ENCODE data around the gene SUPT7L. TPM values are rescaled to one million over a fixed set of nuclear protein-coding genes. Genes with fewer than 3 reads are reported as not detected.

Gene SUPT7L, protein sequence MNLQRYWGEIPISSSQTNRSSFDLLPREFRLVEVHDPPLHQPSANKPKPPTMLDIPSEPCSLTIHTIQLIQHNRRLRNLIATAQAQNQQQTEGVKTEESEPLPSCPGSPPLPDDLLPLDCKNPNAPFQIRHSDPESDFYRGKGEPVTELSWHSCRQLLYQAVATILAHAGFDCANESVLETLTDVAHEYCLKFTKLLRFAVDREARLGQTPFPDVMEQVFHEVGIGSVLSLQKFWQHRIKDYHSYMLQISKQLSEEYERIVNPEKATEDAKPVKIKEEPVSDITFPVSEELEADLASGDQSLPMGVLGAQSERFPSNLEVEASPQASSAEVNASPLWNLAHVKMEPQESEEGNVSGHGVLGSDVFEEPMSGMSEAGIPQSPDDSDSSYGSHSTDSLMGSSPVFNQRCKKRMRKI
- 10 to 100 TPM; 17.1 to 25.0 (median 22.1) TPM for total RNA-seq
- polyA plus RNA-seq = 10 to 100 TPM; 17.1 to 33.8 (median 21.1) TPM
- long read RNA-seq, donor 1, full-length matches to known transcripts = 10 of 15 reads
- long read RNA-seq, donor 1, partial matches to known transcripts = 1 of 15 reads
- long read RNA-seq, donor 1, other reads (novel, unspliced or antisense) = 4 of 15 reads
- long read RNA-seq, donor 2, full-length matches to known transcripts = 17 of 22 reads
- long read RNA-seq, donor 2, partial matches to known transcripts = 3 of 22 reads
- long read RNA-seq, donor 2, other reads (novel, unspliced or antisense) = 2 of 22 reads

DNA sequence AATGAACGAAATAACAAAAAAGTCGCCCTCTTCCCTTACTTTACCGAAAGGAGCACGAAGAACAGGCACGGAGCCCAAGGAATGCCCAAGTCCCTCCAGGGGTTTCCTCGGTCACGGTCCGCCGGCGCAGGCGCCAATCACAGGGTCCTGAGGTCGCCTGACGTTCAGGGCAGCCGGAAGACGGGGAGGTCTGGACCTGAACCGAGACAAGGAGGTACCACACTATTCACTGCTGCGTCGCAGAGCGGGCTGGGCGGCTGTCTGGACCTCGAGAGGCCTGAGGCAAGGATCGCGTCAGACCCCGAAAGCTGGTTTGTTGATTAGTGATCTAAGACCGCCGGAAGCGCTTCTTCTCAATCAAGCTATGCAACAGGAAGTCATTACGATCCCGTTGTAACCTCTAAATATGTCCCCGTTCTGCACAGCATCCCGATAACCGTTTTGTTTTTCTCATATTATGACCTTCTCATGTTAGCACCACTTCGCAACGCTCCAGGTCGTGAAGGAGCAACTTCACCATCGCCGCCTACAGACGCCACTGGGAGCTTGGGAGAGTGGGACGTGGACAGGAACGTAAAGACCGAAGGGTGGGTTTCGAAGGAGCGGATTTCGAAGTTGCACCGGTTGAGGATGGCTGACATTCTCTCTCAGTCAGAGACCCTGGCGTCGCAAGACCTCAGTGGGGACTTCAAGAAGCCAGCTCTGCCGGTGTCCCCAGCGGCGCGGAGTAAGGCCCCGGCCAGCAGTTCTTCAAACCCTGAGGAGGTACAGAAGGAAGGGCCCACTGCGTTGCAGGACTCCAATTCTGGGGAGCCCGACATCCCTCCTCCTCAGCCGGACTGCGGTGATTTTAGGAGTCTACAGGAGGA is at the start of gene SUPT7L, which contains the start of gene SLC4A1AP:
TSS of gene SUPT7L (minus strand) at position 330 of the 869 bp plus-strand sequence. CDS start 1,422 bp downstream, outside the sequence.
TSS of gene SLC4A1AP (plus strand) at position 605 of the 869 bp plus-strand sequence. CDS start at position 631, 26 bp downstream.
- 0 to 1% (median 0%) methylated on average over 56 of the region's 56 CpGs for whole genome bisulfite sequencing, 3 donors
- Histone ChIP-seq H3K4me3 (peak within 1 kb of the TSS; percentile 97), H3K4me1 (peaks cover 34% of the 10 kb centered on the region), H3K27ac (peak within 1 kb of the TSS; percentile 89), H3K36me3 (ENCODE audit: insufficient read depth in 1 of 2, low read depth in 1 of 2) (peaks cover 7 to 71% of the 10 kb centered on the region in 2 donors), H3K9me3 (no peaks in the 10 kb centered on the region), H3K27me3 (ENCODE audit: insufficient read depth in 3 of 3, low read length in 2 of 3) (no peaks in the 10 kb centered on the region)
- peak; percentile 88 to 93 (median 90) for ATAC-seq
- intact Hi-C loops (cut with DNase I) = loop anchor here in 1 of 2 donors (5.0 kb wide), 1 partner anchor 36 kb away; the partner anchor contains the start of genes CCDC121 and GPN1
- TF ChIP-seq, protein P1, sequence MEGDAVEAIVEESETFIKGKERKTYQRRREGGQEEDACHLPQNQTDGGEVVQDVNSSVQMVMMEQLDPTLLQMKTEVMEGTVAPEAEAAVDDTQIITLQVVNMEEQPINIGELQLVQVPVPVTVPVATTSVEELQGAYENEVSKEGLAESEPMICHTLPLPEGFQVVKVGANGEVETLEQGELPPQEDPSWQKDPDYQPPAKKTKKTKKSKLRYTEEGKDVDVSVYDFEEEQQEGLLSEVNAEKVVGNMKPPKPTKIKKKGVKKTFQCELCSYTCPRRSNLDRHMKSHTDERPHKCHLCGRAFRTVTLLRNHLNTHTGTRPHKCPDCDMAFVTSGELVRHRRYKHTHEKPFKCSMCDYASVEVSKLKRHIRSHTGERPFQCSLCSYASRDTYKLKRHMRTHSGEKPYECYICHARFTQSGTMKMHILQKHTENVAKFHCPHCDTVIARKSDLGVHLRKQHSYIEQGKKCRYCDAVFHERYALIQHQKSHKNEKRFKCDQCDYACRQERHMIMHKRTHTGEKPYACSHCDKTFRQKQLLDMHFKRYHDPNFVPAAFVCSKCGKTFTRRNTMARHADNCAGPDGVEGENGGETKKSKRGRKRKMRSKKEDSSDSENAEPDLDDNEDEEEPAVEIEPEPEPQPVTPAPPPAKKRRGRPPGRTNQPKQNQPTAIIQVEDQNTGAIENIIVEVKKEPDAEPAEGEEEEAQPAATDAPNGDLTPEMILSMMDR (IDR thresholded peaks at IDR 0.05) = no peak
- DNase-seq = peak; percentile 78 to 87

DNA sequence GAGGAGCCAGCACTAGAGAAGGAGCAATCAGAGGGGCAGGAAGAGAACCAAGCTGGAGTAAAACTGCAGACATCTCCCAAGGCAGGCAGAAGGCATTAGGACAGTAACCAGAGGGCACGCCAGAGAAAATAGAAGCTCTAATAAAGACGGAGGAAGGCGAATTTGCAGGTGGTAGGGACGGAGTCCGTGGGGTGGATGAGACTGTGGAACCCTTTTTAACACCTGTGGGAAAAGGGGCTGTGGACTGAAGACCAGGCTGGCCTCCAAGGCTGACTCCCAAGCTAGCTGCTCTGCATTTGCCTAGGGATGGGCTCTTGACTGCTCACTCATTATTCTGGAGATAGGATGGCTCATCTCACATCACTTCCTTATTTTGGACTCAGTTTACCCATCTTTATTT is 49.8 kb upstream of the SUPT7L start:
- WGBS, 3 donors = 87 to 92% (median 92%) methylated on average over 5 of the region's 5 CpGs
- no peaks in the 10 kb centered on the region for H3K9me3 ChIP-seq
- H3K4me3 ChIP-seq = no peak overlapping the region
- peaks cover 13% of the 10 kb centered on the region for H3K4me1 ChIP-seq
- TF ChIP-seq, protein P1 (IDR thresholded peaks at IDR 0.05) = no peak
- DNase-seq (no peak), ATAC-seq (no peak)
- no peak overlapping the region for H3K27ac ChIP-seq
- no peaks in the 10 kb centered on the region for H3K27me3 ChIP-seq (ENCODE audit: insufficient read depth in 3 of 3, low read length in 2 of 3)
- intact Hi-C loops (cut with DNase I) = no loop called here
- no peaks in the 10 kb centered on the region for H3K36me3 ChIP-seq (ENCODE audit: insufficient read depth in 1 of 2, low read depth in 1 of 2)

- no peak for ATAC-seq
- Histone ChIP-seq H3K4me3 (no peak overlapping the region), H3K4me1 (peaks cover 13% of the 10 kb centered on the region), H3K9me3 (no peaks in the 10 kb centered on the region), H3K36me3 (ENCODE audit: insufficient read depth in 1 of 2, low read depth in 1 of 2) (no peaks in the 10 kb centered on the region), H3K27me3 (ENCODE audit: insufficient read depth in 3 of 3, low read length in 2 of 3) (no peaks in the 10 kb centered on the region), H3K27ac (no peak overlapping the region)
- intact Hi-C loops (cut with DNase I) = no loop called here
- TF ChIP-seq, protein P1 (IDR thresholded peaks at IDR 0.05) = no peak
- no peak for DNase-seq
- 63 to 92% (median 92%) methylated on average over 1 of the region's 1 CpG for WGBS, 3 donors
Measured at GRCh38 chr2:27712522-27712921, 49.1 kb upstream of the SUPT7L start.

DNA sequence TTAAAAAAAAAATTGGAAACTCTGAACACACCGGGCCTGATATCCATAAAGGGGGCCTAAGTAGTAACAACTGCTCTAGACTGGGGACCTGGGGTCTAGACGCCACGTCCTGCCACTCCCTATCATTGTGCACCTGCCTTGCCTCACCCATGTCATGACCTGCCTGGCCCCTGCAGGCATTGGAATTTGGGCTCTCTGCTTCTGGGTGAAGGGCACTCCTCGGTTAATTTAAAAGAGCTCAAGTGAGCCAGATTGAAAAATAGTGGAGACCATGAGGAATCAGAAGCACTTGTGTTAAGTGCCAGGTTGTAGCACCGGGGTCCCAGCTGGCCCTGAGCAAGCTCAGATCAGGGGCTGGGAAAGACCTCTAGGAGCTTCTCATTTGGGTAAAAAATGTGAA is 48.4 kb upstream of the SUPT7L start:
- Histone ChIP-seq H3K27ac (no peak overlapping the region), H3K36me3 (ENCODE audit: insufficient read depth in 1 of 2, low read depth in 1 of 2) (no peaks in the 10 kb centered on the region), H3K9me3 (no peaks in the 10 kb centered on the region), H3K4me1 (peaks cover 14% of the 10 kb centered on the region), H3K27me3 (ENCODE audit: insufficient read depth in 3 of 3, low read length in 2 of 3) (no peaks in the 10 kb centered on the region), H3K4me3 (no peak overlapping the region)
- TF ChIP-seq, protein P1 (IDR thresholded peaks at IDR 0.05) = no peak
- 73 to 85% (median 75%) methylated on average over 5 of the region's 5 CpGs for WGBS, 3 donors
- intact Hi-C loops (cut with DNase I) = no loop called here
- ATAC-seq (no peak), DNase-seq (no peak)

Measured in psoas muscle (tissue), 8 donors.